Right lung (tissue), 5 donors: ENCODE data around the gene BRINP3. TPM values are rescaled to one million over a fixed set of nuclear protein-coding genes. Genes with fewer than 3 reads are reported as not detected.
"Not testable (repeated sequence)": the region's sequence is repeated elsewhere in the genome, so short reads cannot be mapped to it uniquely, and the experiment has no call there.

Experiments
- DNase-seq, 2 donors: peaks; one replicate each; pipeline ENCODE4 v3.0.0-alpha.2; 2013
- polyA plus RNA-seq, 5 donors: library from polyadenylated mRNA; unstranded; fragments of 120-200 nt; gene quantifications; one replicate each; pipeline versions ENCODE4 v1.2.1 to v1.2.3, GENCODE V29; 2013; ENCODE audit warnings: inconsistent platforms in 1 of 5, low replicate concordance in 1 of 5; ENCODE audit not compliant: insufficient read length in 5 of 5, insufficient read depth in 1 of 5

BRINP3 gene
- polyA plus RNA-seq, 5 donors: 6.7 to 13.5 (median 11.1) TPM

DNA sequence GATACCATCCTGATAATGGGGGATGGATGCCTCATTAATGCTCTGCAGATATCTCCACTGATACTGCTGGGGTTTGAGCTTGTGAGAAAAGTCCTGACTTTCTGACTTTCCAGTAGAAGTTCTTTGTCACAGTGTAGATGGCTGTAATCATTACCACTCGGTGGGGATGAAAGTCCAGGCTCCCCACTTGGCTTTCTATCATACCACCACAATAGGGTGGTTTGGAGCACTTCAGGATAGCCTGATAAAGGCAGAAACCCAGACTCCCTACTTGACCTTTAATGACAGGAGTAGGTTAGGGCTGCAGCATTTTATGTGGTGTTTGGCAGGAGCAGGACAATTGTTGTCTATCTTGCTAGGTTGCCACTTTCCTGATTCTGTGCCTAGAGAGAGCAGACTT, 294.1 kb downstream of the BRINP3 start:
- DNase-seq: no peak

DNA sequence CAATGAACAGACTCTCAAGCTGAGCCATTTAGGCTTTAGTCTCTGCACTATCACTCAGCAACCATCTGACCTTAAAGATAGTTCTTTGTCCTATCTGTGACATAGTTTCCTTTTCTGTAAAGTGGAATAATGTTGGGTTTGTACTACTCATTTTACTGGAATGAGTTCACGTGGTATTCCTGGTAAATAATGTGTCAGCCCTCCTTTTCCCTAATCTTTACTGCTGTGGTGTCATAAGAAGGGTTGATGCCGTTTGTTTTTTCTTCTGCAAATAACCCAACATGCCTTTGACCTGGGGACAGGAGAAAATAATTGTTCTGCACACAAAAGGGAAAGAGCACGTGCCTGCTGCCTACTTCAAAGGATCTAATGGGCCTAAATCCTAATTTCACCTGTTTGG, 297.8 kb downstream of the BRINP3 start:
- DNase-seq: no peak

DNA sequence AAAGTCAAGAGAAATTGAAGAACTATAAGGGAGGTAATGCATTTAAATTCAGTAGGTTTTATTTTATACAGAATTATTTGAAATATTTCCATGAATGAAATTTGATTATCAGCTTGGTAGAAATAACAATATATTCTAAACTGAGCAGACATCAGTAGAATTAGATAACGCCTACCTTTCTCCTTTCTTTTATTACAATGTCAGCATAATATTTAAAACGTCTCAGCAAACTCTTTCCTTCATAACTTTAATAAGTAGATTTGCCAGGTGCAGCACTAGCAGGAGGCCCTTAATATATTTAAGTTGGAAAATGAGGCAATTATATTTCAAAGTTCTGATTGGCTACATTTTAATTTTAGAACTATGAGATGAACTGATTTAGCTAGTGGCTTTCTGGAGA, 298.8 kb downstream of the BRINP3 start:
- no peak for DNase-seq

DNA sequence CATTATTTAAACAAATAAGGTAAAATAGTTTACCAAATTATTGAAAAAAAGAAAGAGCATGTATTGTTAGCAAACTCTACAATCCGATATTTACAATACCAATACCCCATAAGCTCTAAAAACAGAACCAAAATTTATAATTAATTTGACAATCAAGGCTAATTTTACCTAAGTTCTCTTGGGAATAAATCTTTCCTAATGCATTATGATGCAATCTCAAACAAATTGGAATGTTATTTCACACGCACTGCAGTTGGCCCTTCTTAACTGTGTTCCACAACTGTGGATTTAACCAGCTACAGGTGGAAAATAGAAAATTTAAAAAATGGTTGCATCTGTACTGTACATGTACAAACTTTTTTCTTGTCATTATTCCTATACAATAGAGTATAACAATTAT, 300.1 kb downstream of the BRINP3 start:
- no peak for DNase-seq

DNA sequence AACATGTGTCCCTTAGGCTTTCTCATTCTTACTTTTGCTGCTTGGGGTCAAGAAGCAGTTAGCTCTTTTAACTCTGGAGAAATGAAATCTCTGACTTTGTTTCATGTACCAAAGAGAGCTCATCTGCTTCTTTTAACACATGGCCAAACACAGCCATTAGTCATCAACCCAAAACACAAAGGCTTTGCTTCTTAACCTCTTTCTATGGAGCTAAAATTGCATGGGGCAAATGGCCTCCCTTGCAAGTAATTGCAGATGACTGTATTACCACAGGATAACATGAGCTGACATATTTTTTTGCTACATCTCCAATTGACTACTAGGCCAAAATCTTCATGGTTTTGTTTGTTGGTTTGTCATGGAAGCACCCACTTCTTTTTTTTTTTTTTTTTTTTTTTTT, 300.9 kb downstream of the BRINP3 start:
- no peak for DNase-seq

DNA sequence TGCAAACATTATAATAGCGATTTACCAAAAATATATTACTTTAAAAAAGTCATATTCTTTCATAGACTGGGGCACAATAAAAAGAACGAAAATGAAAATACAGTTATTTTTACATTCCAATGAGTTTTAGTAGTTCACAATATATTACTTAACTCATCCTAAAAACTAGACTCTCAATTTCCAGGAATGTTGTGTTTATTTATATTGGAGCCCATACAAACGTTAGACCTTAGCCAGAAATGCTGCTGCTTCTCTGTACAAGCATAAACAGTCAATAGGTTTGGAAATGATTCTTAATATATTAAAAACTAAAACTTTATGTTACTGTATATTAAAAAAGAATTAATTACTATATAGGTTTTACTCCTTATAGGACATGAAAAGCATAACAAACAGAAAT, 302.3 kb downstream of the BRINP3 start:
- no peak for DNase-seq

DNA sequence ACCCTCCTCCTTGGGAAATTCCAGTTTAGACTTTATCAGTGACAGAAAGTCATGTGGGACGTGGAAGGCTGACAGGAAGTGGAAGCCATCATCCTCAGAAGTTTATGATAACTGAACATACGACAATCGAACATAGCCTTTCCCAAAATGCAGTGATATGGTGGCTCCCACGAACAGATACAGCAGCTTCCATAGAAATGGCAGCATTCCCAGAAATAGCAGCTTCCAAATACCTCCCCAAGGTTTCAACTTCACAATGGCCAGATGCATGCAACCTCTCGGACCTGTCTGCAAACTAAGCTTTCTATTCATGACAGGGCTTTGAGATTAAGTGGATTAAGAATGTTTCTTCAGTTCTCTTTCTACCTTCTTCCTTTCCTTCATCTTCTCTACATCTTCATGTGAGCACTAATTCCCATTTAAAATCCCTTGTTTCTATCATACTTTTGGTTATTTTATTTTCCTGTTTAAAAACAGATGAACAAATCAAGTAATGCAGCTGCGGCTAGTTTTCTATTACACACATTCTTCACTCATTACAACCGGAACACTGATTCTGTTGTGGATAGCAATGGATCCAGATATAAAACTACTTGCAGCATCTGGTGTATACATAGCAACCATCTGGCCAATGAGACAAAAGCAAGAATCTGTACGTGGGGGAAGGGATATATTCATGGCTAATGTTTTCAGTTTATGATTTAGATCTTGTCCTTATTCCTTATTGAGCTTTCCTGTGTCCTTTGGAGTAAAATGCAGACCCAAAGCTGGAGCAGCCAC, 304.8 kb downstream of the BRINP3 start:
- no peak for DNase-seq

DNA sequence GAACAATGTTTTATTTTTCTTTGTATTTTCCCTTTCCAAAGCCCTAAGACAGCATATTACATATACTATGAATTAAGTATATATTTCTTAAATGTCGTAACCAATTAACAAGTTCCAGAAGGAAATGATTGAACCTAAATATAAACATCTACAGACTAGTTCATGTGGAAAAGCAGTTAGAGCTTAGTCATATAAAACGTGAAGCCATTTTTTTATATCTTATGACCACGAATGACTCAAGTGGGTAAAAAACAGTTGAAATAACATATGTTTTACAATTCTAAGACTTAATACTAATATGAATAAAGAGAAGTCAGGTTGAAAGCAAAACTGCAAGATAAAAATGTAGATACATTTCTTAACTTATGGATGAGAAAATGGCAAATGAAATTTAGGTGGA, 307.3 kb downstream of the BRINP3 start:
- DNase-seq: no peak

DNA sequence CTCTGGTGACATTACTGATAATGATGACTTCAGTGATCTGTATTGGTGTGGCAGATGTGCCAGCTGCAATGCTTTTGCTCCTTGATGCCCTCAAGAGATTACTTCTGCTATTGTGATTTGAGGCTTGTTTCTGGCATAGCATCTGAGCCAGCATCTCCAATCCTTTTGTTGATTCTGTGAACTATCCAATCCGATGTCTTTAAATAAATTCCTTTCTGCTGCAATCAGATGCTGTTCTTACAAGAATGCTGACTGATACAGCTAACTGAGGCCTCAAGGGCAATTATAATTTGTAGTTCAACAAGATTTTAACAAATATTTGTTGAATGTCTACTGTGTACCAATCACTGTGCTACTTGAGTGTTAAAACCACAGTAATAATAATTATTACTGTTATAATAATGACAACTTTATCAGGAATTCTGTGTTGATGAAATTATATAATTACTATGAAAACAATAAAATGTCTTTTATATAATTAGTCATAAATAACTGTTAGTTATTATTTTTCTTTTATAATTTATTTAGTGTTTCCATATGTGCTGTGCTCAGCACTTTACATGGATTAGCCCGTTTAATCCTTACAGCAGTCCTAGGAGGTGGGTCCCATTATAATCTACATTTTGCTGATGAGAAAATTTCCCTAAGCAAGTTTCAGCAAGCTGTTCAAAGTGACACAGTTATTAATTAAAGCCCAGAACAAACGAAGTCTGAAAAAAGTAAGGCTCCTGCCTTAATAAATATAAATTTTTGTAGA, 308.2 kb downstream of the BRINP3 start:
- no peak for DNase-seq

DNA sequence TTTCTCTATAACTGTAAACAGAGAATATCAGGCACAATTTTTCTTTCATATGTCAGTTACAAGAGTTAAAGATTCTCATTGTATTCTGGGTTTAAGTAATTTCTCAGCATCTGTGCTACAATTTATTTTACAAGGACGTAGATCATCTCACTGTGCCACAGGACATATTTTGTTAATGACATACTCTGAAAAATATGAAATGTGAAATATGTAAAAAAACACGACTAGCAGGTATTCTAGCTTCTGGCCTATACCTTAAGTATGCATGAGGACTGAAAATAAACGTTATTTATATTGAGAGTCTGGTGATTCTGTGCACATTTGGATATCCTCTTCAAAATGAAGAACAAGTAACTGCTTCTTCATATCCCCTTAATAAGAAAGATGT, 308.8 kb downstream of the BRINP3 start:
- DNase-seq: no peak

DNA sequence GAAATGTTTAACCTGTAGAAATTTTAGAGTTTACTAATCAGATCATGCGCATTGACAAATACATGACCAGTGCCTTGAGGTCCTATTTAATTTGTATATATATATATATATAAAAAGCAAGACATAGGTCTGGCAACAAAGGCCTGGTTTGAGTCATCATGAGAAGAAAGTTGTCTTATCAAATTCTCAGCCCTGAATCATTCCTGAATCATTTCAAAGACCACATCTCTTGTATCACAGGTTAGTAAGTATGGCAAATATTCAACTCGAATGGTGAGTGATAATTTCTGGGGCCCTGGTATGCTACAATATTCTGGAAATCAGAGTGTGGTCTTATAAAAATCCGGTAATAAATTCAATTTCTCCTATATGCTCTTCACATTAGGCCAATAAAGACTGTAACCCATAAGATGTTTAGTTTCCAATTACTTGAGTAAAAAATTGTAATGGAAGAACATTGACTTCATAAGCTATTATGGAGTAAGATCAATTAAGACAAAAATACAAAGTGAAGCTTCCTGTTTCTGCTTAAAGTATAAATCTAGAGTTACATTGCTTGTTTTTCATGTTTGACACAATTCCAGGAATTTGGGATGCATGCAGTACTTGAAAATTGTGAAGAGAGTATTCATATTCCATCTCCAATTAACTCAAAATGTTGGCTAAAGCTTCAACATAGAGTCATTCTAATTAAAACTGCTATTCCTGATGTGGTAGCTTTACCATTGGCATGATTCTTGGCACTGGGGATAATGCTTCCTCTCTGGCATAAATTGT, 309.4 kb downstream of the BRINP3 start:
- DNase-seq: no peak

DNA sequence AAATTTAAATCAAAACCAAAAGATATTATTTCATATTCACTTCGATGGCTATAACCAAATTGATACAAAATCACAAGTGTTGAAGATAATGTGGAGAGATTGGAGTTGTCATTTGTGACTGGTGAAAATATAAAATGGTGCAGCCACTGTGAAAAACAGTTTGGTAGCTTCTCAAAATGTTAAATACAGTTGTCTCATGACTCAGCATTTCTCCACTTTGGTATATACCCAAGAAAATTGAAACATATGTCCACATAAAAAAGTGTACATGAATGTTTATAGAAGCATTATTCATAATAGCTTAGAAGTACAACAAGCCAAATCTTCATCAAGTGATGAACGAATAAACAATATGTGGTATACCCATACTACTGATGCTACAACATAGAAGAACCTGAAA, 318.5 kb downstream of the BRINP3 start:
- DNase-seq: no peak

DNA sequence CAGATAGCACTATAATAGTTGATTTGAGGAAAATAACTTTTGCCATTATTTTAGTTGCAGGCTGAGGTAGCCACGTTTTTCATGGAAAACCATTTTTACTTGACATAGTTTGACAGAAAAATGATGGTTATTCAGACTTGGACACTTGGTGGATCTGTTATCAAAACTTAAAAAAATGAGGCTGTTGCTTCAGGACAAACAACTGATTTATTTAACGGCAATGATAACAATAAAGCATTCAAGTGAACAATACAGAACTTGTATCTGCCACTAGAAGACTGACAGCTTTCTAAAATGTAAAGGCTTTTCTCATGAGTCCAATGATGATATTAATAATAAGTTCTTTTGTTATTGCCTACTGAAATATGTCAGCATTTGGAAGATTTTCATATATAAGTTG, 322.9 kb downstream of the BRINP3 start:
- no peak for DNase-seq

DNA sequence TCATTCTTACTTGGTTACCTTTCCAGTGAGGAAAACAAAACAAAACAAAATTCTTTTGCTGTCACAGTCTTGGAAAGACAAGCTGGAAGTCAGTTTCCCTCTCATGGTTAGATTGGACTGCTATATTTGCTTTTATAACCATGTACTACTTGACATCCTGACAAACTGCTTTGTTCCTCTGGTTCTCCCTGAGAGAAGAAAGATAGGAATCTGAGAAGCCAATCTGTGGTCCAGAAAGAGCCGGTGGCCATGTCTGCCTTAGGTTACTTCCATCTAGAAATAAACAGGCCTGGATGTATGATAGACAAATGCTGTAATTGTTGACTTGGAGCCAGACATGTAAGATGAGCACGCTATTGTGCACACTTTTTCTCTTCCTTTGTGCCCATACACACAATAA, 330.0 kb downstream of the BRINP3 start:
- DNase-seq: no peak

DNA sequence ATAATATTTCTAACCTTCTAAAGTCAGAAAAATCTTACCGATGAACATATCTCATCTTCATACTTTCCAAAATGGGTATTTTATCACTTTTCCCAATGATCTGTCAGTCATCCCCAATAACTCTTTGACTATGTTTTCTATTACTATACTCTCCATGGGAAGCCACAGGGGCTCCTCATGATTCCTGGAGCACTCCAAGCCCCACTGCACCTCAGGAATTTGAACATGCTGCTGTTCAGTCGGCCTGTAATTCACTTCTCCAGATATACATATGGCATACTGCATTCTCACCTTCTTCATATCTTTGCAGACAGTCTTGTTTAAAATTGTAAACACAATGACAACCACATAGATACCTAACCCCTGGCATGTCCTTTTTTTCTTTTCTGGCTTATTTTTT, 333.0 kb downstream of the BRINP3 start:
- no peak for DNase-seq

DNA sequence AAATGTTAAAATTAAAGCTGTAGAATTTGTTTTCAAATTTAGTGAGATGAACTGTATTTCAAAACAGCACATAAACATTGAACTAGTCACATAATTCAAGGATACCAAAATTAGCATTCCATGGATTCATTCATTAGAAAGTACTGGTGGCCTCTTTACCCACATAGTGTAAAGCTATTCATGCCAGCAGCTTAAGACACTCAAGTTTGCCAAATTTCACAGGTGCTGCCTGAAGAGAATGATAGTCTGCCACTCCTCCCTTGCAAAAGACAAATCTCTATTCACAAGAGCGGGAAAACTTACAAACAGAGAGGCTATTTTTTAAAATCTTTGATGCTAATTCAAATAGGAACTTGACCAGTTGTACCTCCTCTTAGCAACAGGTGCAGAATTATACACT, 337.0 kb downstream of the BRINP3 start:
- DNase-seq: no peak

DNA sequence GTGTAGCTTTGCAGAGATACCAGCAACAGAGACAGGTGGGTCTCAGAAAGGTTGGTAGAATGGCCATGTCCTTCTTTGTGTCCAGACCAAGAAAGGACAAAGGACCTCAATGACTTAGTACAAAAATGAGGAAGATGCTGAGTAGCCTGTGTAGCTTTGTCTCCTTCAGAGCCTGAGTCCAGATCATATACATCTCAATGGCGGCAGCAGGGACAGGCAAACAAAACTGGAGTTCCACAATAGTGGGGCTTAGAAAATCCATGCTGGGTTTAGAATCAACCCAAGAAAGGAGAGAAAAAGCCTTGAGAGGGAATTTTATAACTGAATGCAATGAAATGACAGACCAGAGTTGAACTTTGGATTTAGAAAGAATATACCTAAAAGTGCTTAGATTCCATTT, 339.0 kb downstream of the BRINP3 start:
- DNase-seq: no peak

DNA sequence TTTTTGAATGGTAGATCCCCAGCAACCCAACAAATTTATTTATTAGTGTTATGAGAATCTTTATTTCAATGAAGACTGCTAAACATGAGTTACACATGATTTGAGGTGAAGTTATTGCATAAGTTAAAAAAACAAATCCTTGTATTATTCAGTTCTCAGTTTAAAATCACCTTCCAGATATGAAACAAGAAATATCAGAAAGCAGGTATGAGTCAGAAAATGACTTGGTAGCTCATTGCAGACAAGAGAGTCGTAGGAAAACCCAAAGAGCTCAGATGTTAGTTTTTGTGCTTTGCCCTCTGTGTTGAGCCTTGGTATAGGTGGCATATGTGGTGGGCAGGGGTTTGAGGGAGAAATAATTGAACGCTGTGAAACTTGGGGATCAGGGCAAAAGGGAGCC, 339.4 kb downstream of the BRINP3 start:
- DNase-seq: no peak

DNA sequence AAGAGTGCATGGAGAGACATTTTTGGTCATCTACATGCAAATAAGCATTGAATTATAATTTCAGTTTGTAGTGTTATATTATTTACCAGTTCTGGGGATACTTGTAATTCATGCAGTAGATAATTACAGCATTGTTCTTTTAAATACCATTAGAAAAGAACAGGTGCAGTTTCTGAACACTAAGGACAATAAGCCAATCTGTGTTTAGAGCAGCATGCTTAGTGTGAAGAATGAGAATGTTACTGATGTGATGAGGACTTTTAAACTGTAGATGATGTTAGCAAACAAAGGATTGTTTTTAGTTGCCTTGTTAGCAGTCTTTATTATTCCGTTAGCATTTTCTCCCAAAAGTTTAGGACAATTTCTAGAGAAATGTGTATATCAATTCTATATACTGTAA, 348.3 kb downstream of the BRINP3 start:
- DNase-seq: no peak

DNA sequence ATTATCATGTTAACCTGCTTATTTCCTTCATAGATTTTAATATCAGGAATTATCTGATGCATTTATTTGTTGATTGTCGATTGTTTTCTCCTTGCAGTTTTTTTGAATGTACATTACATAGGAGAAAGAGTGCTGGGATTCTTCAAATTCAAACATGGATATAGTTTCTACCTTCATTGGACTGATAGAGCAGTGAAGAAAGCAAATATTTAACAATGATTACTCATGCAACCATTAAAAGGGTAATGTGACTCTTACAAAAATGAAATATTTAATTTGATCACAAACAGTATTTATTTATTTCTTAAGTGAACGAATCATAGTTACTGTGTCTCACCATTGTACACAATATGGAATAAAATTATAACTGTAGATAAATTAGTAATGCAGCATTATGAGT, 350.9 kb downstream of the BRINP3 start:
- no peak for DNase-seq

DNA sequence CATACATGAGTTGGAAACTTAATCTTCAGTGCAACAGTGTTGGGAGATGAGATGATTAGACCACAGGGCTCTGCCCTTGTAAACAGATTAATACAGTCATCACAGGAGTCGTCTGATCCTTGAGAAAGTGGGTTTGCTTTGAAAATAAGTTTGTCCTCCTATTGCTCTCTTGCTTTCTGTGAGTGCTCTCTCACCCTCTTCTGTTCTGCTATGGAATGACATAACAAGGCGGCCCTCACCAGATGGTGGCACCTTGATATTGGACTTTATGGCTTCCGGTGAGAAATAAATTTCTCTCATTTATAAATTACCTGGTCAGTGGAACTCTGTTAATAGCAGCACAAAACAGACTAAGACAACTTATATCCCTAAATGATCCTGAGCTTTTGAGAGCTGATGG, 353.6 kb downstream of the BRINP3 start:
- no peak for DNase-seq

DNA sequence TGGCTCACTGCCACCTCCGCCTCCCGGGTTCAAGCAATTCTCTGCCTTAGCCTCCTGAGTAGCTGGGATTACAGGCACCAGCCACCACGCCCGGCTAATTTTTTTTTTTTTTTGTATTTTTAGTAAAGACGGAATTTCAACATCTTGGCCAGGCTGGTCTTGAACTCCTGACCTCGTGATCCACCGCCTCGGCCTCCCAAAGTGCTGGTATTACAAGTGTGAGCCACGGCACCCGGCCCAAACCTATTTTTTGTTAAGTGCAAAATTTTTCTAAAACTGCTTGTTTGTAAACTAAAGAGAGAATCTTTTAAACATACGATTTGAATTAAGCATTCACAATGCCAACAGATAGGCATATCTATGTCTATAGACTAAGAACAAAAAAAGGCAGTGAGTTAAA, 357.1 kb downstream of the BRINP3 start:
- DNase-seq: not testable (repeated sequence)

DNA sequence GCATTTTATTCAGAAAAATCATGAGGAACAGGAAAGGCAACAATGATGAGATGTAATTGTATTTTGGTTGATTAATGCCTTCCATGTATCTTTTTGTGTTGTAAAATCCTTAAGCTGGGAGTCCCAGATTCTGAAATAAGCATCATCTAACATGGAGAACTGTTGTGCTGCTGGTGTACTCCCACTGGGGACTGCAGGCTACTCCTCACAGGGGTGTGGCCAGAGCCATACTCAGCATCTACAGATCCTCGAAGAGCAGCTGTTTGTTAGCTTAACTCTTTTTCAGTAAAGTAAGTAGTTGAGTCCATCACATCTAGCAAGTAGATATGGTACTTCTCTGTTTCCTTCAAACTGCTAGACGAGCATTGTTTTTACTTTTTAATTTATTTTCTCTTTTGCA, 358.0 kb downstream of the BRINP3 start:
- DNase-seq: no peak
